Raji (cell line): Measurements from ENCODE around the gene UBFD1.

Source experiments
- POLR2A ChIP-seq: IDR thresholded peaks from 2 replicates; pipeline ENCODE4 v1.6.1; 2011; ENCODE audit warnings: low read depth, low read length, control low read depth; ENCODE audit not compliant: insufficient read depth

UBFD1 gene

DNA sequence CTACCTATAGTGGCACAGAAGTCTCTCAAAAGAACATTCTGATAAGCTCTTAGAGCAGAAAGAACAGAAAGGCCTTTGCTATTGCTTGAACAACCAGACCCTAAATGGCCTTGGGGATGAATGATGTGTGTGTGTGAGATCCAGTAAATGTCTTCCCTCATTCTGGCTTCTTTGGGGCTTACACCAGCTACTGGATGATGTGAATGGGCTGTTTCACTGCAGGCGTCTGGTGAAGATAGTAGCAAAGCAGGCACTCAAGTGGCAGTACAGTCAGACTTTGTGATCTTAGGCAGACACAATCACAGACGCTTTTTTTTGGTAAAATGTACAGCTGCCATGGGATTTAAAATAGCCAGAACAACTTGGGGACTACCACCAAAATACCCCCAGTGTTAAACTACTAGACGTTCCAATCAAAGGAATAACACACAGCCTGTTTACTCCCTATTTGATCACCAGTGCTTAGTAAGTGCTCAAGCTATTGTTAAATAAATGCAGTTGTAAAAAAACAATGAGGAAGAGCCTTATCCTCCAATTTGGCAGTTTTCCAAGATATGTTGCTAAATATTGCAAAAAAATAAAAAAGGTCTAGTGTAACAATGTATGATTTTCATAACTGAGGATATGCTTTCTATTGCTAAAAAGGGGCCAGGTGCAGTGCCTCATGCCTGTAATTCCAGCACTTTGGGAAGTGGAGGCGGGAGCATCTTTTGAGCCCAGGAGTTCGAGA lies 20.7 kb downstream of the UBFD1 start:
- no peak for TF ChIP-seq POLR2A

GRCh38 chr16:23579371-23579770 lies 21.8 kb downstream of the UBFD1 start:
- no peak for TF ChIP-seq POLR2A

- TF ChIP-seq POLR2A = no peak
Observed at GRCh38 chr16:23580391-23580790, 22.9 kb downstream of the UBFD1 start.

DNA sequence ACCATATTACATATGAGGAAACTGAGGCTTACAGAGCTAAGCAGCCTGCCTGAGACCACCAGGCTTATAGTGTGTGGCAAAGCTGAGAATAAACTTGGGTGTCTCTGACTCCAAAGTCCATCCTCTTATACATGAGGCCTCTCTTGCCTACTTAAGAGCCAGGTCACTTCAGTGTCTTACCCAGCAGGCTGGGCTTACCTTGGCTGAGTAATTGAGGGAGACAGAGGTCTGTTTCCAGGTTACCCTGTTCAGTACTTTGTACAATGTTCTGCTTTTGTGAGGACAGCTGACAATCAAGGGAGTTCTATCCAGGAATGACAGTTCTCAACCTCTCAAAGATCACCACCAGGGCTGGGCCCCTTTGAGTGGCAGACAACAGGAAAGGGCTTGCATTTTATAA lies 24.2 kb downstream of the UBFD1 start:
- no peak for TF ChIP-seq POLR2A

DNA sequence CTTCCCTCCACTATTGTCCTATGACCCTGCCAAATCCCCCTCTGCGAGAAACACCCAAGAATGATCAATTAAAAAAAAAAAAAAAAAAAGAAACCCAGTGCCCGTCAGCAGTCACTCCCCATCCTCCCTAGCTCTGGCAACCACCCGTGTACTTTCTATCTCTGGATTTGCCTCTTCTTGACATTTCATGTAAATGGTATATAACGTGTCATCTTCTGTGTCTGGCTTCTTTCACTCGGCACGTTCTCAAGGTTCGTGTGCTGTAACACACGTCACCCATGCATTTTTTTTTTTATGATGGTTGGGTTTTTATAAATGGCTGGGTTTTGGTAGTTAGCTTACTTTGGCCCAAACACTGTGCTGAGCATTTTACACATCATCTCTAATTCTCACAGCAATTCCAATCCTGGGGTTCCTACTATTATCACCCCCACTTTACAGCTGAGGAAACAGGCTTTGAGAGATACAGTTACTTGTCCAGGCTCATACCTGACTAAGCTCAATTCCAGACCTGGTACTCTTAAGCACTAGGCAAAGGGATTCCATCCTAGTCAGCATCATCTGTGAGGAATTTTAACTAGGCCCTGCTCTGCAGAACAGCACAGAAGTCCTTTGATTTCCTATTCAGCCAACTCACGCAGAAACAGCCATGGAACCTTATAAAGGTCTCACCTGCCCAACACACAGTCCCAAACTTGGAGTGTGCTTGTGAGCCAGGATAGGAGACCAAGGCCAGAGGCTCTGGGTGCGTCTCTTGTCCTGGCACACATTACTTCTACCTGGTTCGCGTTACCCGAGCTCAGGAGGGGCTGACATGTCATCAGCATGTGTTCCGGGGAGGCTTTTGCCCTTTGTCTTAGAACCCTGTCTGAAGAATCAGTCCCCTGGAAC lies 26.9 kb downstream of the UBFD1 start:
- no peak for TF ChIP-seq POLR2A

GRCh38 chr16:23587726-23588125 lies 30.2 kb downstream of the UBFD1 start:
- TF ChIP-seq POLR2A = no peak

GRCh38 chr16:23590181-23590580 lies 32.7 kb downstream of the UBFD1 start:
- no peak for TF ChIP-seq POLR2A

GRCh38 chr16:23594186-23594585 lies 36.7 kb downstream of the UBFD1 start:
- TF ChIP-seq POLR2A = no peak

- no peak for TF ChIP-seq POLR2A
Observed at GRCh38 chr16:23595246-23595950, 37.9 kb downstream of the UBFD1 start.

- TF ChIP-seq POLR2A = peak; percentile 93
Observed at GRCh38 chr16:23595951-23596720, 38.6 kb downstream of the UBFD1 start, which contains the start of gene NDUFAB1. TSS of gene NDUFAB1 (minus strand) at chr16:23596316. CDS start at chr16:23596290, 26 bp downstream.

DNA sequence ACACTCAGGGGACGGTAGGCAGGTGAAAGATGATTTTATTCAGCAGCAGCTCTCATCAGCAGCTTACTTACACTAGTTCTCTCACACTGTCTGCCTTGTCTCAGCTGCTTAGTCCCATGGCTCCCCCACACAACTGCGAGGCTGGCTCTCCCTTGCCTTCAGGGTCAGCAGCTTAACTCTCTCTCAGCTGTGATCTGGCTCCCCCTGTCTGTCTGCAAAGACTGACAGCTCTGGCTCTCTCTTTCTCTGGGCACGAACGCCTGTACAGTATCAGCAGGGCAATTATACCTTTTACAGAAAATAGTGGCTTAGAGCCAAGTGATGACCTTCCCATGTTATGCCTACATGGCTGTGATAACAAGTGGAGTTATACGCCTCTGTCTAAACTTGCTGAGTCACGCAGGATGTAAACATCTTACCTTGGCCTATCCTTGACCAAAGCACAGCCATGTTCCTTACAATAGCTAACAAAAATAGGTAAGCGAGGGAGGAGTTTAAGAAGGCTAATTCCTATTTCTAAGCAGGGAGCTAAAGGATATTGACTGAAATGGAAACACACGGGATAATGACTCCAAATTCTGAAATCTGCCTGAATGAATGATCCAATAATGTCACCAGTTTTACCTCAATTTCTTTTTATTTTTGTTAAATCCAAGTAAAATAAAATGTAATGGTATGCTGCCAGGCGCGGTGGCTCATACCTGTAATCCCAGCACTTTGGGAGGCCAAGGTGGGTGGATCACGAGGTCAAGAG lies 39.7 kb downstream of the UBFD1 start:
- 0 out of 2 replicates have a peak, but pooled peaks have one; percentile 36 for TF ChIP-seq POLR2A

GRCh38 chr16:23607726-23608125 lies 50.2 kb downstream of the UBFD1 start:
- no peak for TF ChIP-seq POLR2A

DNA sequence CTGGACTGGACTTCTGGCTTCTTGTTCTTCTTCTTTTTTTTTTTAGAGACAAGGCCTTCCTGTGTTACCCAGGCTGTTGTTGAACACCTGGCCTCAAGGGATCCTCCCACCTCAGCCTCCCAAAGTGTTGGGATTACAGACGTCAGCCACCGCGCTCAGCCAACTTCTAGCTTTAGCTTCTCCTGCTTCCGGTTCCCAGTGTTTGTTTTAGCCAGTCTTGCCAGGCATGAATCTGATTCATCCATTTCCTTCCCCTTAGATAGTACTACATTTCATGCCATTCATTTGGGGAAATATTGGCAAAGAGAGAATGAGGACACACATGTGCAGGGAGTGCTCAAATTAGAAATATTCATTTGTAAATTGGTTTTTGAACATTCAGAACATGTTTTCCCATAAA lies 50.7 kb downstream of the UBFD1 start:
- no peak for TF ChIP-seq POLR2A

DNA sequence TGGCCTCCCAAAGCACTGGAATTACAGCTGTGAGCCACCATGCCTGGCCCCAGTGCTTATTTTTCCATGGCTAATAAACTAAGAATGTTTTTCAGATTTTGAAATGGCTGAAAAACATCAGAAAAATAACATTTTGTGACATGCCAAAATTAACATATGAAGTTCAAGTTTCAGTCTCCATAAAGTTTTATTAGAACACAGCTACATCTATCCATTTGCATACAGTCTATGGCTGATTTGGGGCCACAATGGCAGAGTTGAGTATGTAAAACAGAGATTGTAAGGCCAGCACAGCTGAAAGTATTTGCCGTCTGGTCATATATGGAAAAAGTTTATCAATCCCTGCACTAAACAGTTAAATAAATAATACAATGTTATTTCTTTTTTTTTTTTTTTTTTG lies 52.4 kb downstream of the UBFD1 start:
- no peak for TF ChIP-seq POLR2A

DNA sequence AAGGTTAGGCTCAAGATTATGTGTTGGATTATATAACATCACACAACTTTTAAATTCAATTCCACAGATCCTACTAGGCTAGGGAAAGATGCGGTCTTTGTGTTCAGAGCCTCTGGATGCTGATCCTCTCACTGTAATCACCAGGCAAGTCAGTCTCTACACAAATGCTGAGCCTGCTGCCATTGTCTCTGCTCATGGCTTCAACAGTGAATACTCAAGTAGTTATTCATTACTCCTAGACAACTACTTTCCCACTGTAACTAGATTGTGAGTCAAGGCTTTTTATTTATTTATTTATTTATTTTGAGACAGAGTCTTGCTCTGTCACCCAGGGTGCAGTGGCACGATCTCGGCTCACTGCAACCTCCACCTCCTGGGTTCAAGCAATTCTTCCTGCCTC lies 54.4 kb downstream of the UBFD1 start:
- no peak for TF ChIP-seq POLR2A

GRCh38 chr16:23615805-23616204 lies 58.3 kb downstream of the UBFD1 start:
- TF ChIP-seq POLR2A = no peak
